ENCODE data around the gene PRAC2.

DNA sequence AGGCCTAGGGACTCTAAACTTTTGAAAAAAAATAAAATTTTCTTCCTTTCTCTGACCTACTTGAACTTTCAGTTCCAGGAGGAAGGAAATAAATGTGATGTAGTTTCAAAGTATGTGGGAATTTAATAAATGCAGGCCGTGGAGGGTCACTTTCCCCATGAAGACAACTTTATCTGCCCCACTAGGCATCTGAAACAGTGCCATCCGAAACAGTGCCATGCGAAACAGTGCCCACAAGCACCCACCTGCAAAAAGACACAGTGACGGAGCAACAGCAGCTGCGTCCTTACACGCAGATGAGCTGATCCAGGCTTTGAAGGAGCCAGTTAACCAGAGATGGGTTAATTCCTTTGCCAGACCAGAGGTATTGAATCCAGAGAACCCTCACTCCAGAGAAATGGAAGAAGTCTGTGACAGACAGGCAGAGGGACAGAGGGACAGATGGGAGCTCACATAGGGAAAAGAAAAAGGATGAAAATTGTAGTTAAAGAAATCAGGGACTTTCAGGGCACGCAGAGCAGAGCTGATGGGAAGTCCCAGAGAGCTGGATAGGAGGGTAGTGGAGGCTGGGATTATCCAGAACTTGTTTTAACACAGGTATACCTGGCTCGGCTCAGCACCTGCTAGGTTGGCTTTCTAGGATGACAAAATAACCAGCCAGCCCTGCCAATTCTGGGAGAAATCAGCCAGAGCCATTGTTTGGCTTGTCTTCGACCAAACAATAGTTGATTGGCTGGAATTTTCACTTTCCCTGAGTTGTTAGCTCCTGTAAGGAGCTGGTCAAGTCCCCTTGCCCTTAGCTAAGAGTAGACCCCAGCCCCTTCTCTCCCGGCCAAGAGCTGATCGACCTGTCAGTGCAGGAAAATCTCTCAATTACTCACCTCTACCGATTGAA lies 22.6 kb downstream of the PRAC2 start:
- TF ChIP-seq EZH2 (IDR thresholded peaks at IDR 0.05; ENCODE audit: low read length, unreplicated experiment) (no peak), EZH2phosphoT487 (IDR thresholded peaks at IDR 0.05; ENCODE audit: borderline replicate concordance, low read length) (no peak)
- TF ChIP-seq, protein P1, sequence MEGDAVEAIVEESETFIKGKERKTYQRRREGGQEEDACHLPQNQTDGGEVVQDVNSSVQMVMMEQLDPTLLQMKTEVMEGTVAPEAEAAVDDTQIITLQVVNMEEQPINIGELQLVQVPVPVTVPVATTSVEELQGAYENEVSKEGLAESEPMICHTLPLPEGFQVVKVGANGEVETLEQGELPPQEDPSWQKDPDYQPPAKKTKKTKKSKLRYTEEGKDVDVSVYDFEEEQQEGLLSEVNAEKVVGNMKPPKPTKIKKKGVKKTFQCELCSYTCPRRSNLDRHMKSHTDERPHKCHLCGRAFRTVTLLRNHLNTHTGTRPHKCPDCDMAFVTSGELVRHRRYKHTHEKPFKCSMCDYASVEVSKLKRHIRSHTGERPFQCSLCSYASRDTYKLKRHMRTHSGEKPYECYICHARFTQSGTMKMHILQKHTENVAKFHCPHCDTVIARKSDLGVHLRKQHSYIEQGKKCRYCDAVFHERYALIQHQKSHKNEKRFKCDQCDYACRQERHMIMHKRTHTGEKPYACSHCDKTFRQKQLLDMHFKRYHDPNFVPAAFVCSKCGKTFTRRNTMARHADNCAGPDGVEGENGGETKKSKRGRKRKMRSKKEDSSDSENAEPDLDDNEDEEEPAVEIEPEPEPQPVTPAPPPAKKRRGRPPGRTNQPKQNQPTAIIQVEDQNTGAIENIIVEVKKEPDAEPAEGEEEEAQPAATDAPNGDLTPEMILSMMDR (conservative IDR thresholded peaks at IDR 0.05; ENCODE audit: low read depth, low read length): no peak
